ENCODE measurements around the gene TNNI3K. TPM values are rescaled to one million over a fixed set of nuclear protein-coding genes. Genes with fewer than 3 reads are reported as not detected.

TNNI3K gene
- total RNA-seq, 1 experiment from 2014 or later = not detected

DNA sequence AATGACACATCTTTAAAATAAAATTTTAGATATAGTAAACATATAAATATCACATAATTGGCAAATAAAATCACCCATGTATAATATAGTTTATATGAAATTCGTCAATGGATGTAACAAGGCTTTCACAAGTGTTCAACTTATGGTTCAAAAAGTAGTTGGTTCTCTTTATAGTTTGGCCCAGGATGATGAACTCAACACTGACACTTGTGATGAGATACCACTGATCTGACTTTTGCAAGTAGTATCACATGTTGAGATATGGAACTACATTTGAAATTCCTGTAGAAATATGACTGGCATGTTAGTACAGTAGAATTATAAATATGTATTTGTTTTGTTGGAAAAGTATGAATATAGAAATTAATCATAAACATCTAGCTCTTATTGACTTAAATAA, 1.8 kb downstream of the TNNI3K start:
- Histone ChIP-seq H3K27ac (ENCODE audit: low read length) (no peak overlapping the region), H3K9me3 (ENCODE audit: low read length) (no peaks in the 10 kb centered on the region), H3F3A (ENCODE audit: low read length, unreplicated experiment) (no peaks in the 10 kb centered on the region), H4K20me1 (ENCODE audit: low read length) (no peaks in the 10 kb centered on the region), H3K4me2 (ENCODE audit: low read length) (no peak overlapping the region), H3K4me1 (ENCODE audit: insufficient read depth, low read length) (no peaks in the 10 kb centered on the region), H2AFZ (ENCODE audit: low read length) (no peak overlapping the region), H3K9me2 (replicated peaks; ENCODE audit: low read length) (no peaks in the 10 kb centered on the region), H3K36me3 (ENCODE audit: low read depth, low read length) (no peaks in the 10 kb centered on the region), H3K4me3 (ENCODE audit: low read length) (no peak overlapping the region), H3K27me3 (ENCODE audit: low read length) (peaks cover 28% of the 10 kb centered on the region), H3K79me2 (ENCODE audit: low read length) (no peaks in the 10 kb centered on the region), H3K9ac (ENCODE audit: low read length) (no peak overlapping the region)
- no peak for TF ChIP-seq EZH2phosphoT487 (IDR thresholded peaks at IDR 0.05; ENCODE audit: borderline replicate concordance, low read length)
- TF ChIP-seq, protein P1, sequence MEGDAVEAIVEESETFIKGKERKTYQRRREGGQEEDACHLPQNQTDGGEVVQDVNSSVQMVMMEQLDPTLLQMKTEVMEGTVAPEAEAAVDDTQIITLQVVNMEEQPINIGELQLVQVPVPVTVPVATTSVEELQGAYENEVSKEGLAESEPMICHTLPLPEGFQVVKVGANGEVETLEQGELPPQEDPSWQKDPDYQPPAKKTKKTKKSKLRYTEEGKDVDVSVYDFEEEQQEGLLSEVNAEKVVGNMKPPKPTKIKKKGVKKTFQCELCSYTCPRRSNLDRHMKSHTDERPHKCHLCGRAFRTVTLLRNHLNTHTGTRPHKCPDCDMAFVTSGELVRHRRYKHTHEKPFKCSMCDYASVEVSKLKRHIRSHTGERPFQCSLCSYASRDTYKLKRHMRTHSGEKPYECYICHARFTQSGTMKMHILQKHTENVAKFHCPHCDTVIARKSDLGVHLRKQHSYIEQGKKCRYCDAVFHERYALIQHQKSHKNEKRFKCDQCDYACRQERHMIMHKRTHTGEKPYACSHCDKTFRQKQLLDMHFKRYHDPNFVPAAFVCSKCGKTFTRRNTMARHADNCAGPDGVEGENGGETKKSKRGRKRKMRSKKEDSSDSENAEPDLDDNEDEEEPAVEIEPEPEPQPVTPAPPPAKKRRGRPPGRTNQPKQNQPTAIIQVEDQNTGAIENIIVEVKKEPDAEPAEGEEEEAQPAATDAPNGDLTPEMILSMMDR (conservative IDR thresholded peaks at IDR 0.05; ENCODE audit: low read depth, low read length) = no peak
- no peak for TF ChIP-seq EZH2 (IDR thresholded peaks at IDR 0.05; ENCODE audit: low read length, unreplicated experiment)
- BruUV-seq (replicated peaks) = no TSS peak
- ChIA-PET POLR2A (ENCODE audit: unreplicated experiment) (no interaction called here), CTCF (no interaction called here)
- intact Hi-C loops (cut with micrococcal nuclease) = no loop called here
- ATAC-seq (no peak), DNase-seq (no peak)

- Histone ChIP-seq H4K20me1 (ENCODE audit: low read length) (no peaks in the 10 kb centered on the region), H3K4me1 (ENCODE audit: insufficient read depth, low read length) (no peaks in the 10 kb centered on the region), H3K79me2 (ENCODE audit: low read length) (no peaks in the 10 kb centered on the region), H3K4me2 (ENCODE audit: low read length) (no peak overlapping the region), H3K27ac (ENCODE audit: low read length) (no peak overlapping the region), H3K9me2 (replicated peaks; ENCODE audit: low read length) (no peaks in the 10 kb centered on the region), H3K27me3 (ENCODE audit: low read length) (peaks cover 21% of the 10 kb centered on the region), H3F3A (ENCODE audit: low read length, unreplicated experiment) (no peaks in the 10 kb centered on the region), H3K9me3 (ENCODE audit: low read length) (no peaks in the 10 kb centered on the region), H2AFZ (ENCODE audit: low read length) (no peak overlapping the region), H3K36me3 (ENCODE audit: low read depth, low read length) (no peaks in the 10 kb centered on the region), H3K9ac (ENCODE audit: low read length) (no peak overlapping the region), H3K4me3 (ENCODE audit: low read length) (no peak overlapping the region)
- intact Hi-C loops (cut with micrococcal nuclease) = no loop called here
- ATAC-seq (no peak), DNase-seq (no peak)
- TF ChIP-seq EZH2phosphoT487 (IDR thresholded peaks at IDR 0.05; ENCODE audit: borderline replicate concordance, low read length) = no peak
- ChIA-PET POLR2A (ENCODE audit: unreplicated experiment) (no interaction called here), CTCF (no interaction called here)
- no TSS peak for BruUV-seq (replicated peaks)
Measured at GRCh38 chr1:74237787-74238186, 2.6 kb downstream of the TNNI3K start.

DNA sequence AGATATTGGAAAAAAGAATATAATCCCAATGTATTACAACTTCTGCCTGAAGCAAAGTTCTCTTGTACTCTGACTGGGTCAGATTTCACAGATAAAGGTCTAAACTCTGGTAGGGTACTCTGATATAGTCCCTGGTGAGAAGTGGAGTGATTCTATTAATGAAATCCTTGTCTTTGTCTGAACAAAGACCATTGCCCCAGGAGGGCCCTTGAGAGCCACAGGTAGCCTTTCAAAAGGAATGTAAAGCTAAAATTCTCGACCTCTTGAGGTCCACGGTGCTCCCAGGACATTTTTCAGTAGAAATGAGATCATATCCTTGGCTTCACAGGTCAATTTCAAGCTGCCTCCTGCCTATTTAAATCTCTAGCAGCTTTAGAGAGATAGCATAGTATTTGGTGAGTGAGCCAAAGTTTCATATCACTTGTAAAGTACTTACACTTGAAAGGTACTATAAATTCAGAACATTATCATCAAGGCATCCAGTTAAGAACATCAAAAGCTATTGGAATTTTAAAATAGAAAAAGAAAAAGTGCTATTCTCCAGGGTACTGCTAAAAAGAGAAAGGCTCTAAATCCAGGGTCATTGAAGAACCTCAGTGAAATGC, 10.1 kb downstream of the TNNI3K start:
- intact Hi-C loops (cut with micrococcal nuclease) = no loop called here
- no peak overlapping the region for H3K4me3 ChIP-seq (ENCODE audit: low read length)
- H3K4me2 ChIP-seq (ENCODE audit: low read length) = no peak overlapping the region
- no peaks in the 10 kb centered on the region for H3K36me3 ChIP-seq (ENCODE audit: low read depth, low read length)
- H3K4me1 ChIP-seq (ENCODE audit: insufficient read depth, low read length) = no peaks in the 10 kb centered on the region
- no peaks in the 10 kb centered on the region for H3K9me3 ChIP-seq (ENCODE audit: low read length)
- H4K20me1 ChIP-seq (ENCODE audit: low read length) = no peaks in the 10 kb centered on the region
- H2AFZ ChIP-seq (ENCODE audit: low read length) = no peak overlapping the region
- no peaks in the 10 kb centered on the region for H3K9me2 ChIP-seq (replicated peaks; ENCODE audit: low read length)
- DNase-seq = no peak
- H3K79me2 ChIP-seq (ENCODE audit: low read length) = no peaks in the 10 kb centered on the region
- no peak overlapping the region for H3K9ac ChIP-seq (ENCODE audit: low read length)
- peaks cover 6% of the 10 kb centered on the region; the same call in 1 of the 2 replicates for H3K27me3 ChIP-seq (ENCODE audit: low read length)
- POLR2A ChIA-PET (ENCODE audit: unreplicated experiment) = no interaction called here
- no peaks in the 10 kb centered on the region for H3F3A ChIP-seq (ENCODE audit: low read length, unreplicated experiment)
- TF ChIP-seq, protein P1 (conservative IDR thresholded peaks at IDR 0.05; ENCODE audit: low read depth, low read length) = no peak
- TF ChIP-seq EZH2 (IDR thresholded peaks at IDR 0.05; ENCODE audit: low read length, unreplicated experiment) = no peak
- no peak for TF ChIP-seq EZH2phosphoT487 (IDR thresholded peaks at IDR 0.05; ENCODE audit: borderline replicate concordance, low read length)
- no peak overlapping the region for H3K27ac ChIP-seq (ENCODE audit: low read length)
- BruUV-seq (replicated peaks) = no TSS peak
- no peak for ATAC-seq
- CTCF ChIA-PET = no interaction called here
